ENCODE data around the gene APOC3.

The APOC3 gene

DNA sequence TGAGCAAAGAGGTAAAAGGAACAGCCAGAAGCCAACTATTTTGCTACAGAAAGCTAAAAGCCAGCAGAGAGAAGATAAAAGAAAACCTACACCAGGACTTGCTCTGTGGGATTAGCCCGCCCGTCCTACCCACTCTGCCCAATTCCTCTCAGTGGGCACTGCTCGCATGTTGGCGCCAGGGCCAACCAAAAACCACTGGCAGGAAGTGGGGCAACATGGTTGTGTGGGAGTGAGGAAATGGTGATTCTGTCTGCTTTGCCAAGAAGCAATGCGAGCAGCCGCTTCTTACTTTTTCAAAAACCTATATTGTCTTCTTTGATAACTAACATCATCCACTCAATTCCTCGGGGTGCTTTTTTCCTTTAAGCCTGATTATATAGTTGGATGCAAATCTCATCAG, 21.9 kb downstream of the APOC3 start:
- DNase-seq (ENCODE audit: low spot score), result no peak

DNA sequence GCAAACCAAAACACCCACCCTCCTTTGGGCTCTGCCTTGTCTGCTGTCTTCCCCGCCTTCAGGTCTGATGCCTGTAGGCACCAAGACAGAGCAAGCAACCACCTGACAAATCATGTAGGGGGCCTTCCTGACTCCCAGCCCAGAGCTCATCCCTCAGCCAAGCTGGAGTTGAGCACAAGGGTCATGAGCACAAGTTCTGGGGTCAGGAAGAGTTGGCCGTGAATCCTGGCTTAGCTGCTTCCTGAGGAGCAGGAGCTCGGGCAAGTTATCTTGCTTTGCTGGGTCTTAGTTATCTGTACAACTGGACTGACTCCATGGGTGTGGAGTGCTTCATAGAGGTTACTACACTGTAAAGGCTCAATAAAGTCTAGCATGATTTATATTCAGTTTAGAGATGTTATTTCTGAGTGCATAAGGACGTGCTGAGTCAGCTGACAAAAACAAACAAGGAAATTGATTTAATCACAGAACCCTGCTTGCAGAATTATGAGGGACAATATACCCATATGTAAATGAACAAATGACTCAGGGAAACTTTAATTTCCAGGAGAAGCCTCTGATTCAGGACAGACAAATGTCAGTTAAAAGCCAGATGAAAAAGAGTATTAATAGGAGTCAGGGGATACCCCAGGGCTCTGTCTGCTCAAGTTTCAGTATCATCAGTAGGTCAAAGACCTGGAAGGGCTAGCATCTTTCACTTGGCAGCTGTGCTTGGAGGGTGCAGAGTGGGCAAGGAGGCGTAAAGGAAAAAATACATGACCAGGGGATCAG, 22.7 kb downstream of the APOC3 start:
- no peak for DNase-seq (ENCODE audit: low spot score)

DNA sequence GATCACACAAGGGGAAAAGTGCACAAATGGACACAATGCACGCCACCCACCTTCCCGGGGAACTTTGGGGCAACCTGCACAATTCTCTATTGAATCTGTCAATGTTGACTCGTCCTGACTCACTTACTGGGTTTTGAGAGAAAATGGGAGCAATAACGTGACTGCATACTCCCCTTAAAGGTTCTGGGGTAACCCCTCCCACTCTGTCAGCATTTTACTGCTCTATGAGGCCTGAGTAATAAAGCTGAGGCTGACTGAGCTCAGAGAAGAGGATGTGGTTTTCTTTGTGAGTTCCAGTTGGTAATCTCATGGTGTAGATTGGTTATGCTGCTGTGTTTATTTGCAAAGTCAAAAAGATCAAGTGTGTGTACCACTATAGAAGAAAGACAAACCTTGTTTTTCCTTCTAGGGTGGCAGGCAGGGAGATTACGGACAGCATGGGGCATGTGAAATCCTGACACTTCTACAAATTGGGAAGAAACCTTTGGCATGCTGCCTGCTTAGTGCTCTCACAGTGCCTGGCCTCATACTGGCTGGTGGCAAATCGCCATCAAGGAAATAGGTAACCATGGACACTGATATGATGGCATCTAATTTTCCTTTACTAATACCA, 23.9 kb downstream of the APOC3 start:
- DNase-seq (ENCODE audit: low spot score), result peak; percentile 66

GRCh38 chr11:116855413-116855812, 25.7 kb downstream of the APOC3 start:
- DNase-seq (ENCODE audit: low spot score), result no peak

DNA sequence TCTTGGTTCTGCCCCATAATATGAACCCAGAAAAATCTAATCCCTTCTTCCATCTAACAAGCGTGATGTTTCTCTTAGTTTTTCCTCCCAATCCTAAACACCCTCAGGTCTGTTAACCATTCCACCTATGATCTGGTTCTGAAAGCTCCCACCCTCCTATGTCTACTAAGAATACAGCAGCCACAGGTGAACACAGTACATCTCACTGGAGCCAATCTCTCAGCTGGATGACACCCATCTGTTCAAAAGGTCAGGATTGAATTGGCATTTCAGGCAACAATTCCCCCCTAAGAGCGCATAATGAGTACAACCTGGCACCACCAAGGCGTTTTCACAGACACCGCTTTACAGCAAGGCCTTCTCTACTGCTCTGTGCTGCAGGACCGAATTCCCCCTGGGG, 26.7 kb downstream of the APOC3 start:
- no peak for DNase-seq (ENCODE audit: low spot score)

GRCh38 chr11:116857316-116857715, 27.6 kb downstream of the APOC3 start:
- DNase-seq (ENCODE audit: low spot score), result no peak

GRCh38 chr11:116857936-116858335, 28.2 kb downstream of the APOC3 start:
- no peak for DNase-seq (ENCODE audit: low spot score)

GRCh38 chr11:116859175-116859574, 29.5 kb downstream of the APOC3 start:
- no peak for DNase-seq (ENCODE audit: low spot score)

DNA sequence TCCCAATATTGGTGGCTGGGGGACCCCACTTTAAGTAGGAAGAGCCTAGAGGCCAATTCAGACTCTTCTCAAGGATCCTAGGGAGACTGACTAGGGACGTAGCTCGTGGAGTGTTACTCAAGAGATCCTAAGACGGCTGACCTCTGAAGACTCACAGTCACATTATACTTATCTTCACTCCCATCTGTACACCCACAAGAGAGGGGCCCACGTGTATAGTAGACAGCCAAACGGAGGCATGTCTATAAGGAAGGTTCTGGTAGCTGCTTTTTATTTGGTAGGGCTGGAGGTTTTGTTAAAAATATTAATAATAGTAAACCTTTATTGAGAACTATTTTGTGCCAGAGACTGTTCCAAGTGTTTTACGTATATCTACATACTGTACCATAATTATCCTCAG, 30.6 kb downstream of the APOC3 start:
- no peak for DNase-seq (ENCODE audit: low spot score)

- peak; percentile 90 for DNase-seq (ENCODE audit: low spot score)
Measured at GRCh38 chr11:116861539-116861938, 31.8 kb downstream of the APOC3 start.

- no peak for DNase-seq (ENCODE audit: low spot score)
Measured at GRCh38 chr11:116862185-116862584, 32.5 kb downstream of the APOC3 start.

GRCh38 chr11:116862951-116863350, 33.2 kb downstream of the APOC3 start:
- DNase-seq (ENCODE audit: low spot score), result no peak

DNA sequence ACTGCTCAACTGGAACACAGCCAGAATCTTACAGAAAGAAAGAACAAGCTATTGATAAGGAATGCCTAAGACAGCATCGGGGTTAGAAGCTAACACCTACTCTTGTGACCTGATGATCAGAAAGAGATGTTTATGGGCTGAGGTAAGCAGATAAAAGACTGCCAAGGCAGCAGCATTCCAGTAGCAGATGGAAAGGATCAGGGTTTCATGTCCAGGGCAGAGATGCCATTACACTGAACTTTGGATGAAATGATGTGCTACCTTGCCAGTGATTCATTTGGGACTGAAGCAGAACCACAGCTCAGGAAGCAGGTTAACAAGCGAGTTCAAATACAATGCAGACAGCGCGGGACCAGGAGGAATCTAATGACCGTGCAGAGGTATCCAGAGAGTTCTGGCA, 34.8 kb downstream of the APOC3 start:
- DNase-seq (ENCODE audit: low spot score), result no peak

DNA sequence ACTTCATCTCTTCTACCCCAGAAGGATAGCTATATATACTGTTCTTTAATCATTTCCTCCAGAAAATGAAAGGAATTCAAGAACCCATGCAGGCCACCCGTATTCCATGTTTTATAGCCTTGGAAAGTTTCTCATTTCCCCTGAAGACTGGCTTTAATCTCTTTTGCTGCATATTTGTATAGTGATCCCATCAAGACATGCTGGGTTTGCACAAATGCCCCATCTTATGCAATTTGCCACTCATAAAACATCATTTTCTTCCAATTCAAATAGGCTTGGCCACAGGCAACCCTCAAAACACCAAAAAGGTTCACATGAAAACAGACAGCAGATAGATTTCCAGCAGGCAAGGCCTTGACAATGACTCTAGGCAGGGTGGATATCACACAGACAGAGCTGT, 36.0 kb downstream of the APOC3 start:
- no peak for DNase-seq (ENCODE audit: low spot score)

GRCh38 chr11:116866804-116867455, 37.2 kb downstream of the APOC3 start:
- no peak for DNase-seq (ENCODE audit: low spot score)

GRCh38 chr11:116867619-116868018, 37.9 kb downstream of the APOC3 start:
- no peak for DNase-seq (ENCODE audit: low spot score)

DNA sequence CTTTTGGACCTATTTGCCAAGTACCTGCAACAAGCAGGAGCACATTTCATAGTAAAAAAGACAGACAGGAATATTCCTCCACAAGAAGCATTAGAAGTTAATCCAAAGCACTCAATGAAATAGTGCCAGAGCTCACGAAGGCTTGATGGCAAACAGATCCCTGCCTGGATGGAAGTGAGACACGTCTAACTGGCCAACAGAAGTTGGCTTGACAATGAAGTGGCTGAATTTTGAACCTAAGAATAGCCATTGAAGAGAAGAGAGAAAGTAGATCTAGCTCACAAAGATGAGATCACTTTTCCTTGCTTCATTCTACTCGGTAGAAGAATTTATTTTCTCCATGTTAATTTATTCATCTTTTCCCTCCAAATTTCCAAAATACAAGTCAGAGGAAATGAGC, 38.4 kb downstream of the APOC3 start:
- DNase-seq (ENCODE audit: low spot score), result no peak

DNA sequence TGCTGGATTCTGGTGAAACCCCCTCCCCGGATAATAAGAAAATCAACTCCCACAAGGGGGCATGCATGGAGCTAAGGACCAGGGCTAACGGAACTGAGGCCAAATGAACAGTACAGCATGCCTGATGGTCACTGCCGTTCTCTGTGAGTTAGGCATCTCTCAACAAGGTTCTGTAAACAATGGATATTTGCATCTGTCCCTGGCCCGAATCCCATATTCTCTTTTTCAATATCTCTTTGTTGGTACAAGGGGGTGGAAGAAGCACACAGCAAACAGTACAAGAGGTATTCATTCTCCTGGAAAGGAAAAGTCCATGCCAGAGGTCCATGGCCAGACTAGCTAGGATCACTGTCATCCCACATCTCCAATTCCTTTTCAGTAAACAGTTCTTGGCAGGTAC, 39.9 kb downstream of the APOC3 start:
- no peak for DNase-seq (ENCODE audit: low spot score)

DNA sequence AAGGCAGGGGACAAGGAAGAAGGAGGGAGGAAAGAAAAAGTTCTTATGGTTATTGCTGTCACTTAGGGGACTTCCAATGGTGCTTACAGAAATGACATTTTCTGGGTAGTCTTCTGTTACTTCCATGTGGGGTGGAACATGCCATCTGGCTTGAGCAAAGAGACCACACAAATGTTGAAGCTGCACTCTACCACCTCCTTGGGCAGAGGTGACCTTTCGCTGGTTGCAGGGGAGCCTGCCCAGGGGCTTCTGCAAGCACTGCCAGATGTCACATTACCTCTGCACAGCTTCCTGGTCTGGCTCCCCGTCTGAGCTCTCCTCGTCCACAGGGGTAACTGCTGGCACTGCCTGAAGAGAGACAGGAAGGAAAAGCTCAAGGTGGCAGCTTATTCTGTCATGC, 40.3 kb downstream of the APOC3 start:
- DNase-seq (ENCODE audit: low spot score), result no peak

GRCh38 chr11:116871248-116871647, 41.5 kb downstream of the APOC3 start:
- DNase-seq (ENCODE audit: low spot score), result peak; percentile 40

DNA sequence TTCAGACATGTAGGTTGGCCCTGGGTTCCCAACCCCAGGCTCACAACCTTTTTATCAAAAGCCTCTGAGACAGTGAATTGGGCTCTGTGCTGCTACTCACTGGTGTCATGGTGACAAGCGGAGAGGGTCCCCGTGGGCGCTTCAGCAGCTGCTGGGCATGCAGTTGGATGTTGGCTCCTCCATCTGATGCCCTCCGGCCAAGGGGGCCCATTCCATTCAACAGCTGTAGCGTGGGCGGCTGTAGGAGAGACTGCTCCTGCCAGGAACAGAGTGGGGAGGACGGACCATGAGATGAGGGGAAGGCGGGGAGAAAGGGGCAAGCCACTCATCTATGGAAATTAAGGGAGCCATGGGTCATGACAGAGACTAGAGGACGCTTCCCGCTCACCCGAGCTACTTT, 43.7 kb downstream of the APOC3 start:
- no peak for DNase-seq (ENCODE audit: low spot score)

DNA sequence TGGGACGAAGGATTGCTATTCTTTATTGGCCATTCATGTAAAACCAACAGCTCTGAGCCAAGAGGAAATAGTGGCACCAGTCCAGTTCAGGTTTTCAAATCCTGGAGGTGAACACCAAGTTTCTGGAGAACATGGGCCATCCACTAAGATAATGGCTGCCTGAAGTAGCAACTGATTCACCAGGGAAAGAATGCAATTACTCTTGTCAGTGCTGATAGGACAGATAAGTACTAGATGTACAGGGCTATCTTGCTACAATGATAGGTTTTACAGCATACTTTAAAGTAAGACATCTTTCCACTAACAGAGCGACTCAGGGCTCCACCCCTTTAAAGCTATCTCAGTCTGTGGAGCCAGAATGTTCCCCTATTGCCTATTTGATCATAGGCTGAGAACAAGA, 44.5 kb downstream of the APOC3 start:
- DNase-seq (ENCODE audit: low spot score), result no peak

DNA sequence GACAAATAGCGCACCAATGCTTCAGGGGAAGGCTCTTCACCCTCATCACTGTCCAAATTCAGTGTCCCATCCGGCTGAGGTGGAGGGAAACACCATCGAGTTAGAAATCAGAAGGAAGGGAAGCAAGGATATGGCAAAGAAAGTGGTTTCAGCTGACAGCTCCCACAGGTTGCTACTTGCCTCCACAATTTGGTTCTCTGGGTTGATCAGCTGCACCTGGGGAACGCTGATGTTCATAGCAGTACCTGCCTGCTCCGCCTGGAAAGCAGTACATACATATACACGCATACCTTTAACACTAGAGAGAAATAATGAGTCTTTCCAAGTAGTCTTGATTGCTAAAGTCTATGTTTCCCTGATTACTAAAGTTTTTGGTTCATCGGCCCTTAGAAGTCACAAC, 45.5 kb downstream of the APOC3 start:
- no peak for DNase-seq (ENCODE audit: low spot score)

- DNase-seq (ENCODE audit: low spot score), result no peak
Measured at GRCh38 chr11:116876656-116877055, 46.9 kb downstream of the APOC3 start.
